A549 (cell line): ENCODE measurements around the gene FCSK. TPM values are rescaled to one million over a fixed set of nuclear protein-coding genes. Genes with fewer than 3 reads are reported as not detected.

ENCODE experiments used
- ATAC-seq, 2 experiments: fragments of 200-7000 bp in 1 of 2; fragments of >200 bp in 1 of 2; cut with Nextera tagmentation in 1 of 2; cut with Tn5 transposase in 1 of 2; 3 replicates each; pipeline versions ENCODE4 v1.8.0 to v1.9.1; 2018 to 2020; ENCODE audit warnings: mild to moderate bottlenecking in 1 of 2, moderate library complexity in 1 of 2
- CTCF ChIA-PET: fragments of 300-600 bp; sonication (Branson Sonifier 250); formaldehyde crosslinking; extraction: SDS; loops from one replicate; lab custom pipeline; 2021; ENCODE audit warnings: antibody characterized with exemption, inconsistent platforms; lab: Yijun Ruan, JAX
- POLR2A ChIA-PET: fragments of 350-600 bp; formaldehyde crosslinking; extraction: SDS; loops from one replicate; lab custom pipeline; 2021; ENCODE audit warnings: antibody characterized with exemption, inconsistent platforms; lab: Yijun Ruan, JAX
- DNase-seq, 2 experiments: peaks; one replicate each; pipeline versions ENCODE4 v3.0.0 to v3.0.0-alpha.2; 2011 to 2016; ENCODE audit warnings: low read depth in 1 of 2, low spot score in 1 of 2
- FAIRE-seq: peaks from 2 replicates; lab custom pipeline; 2011; peaks lifted over from hg19 to GRCh38; lab: Jason Lieb, UNC
- H3K27ac ChIP-seq, 2 experiments: fragments of >200 bp; sonication (Bioruptor Twin); formaldehyde crosslinking; 3 replicates each; pipeline ENCODE4 v1.5.1; 2016 to 2017
- H3K4me1 ChIP-seq: fragments of >200 bp; sonication (Bioruptor Twin); formaldehyde crosslinking; 3 replicates; pipeline ENCODE4 v1.6.1; 2016
- H3K4me2 ChIP-seq: fragments of >200 bp; sonication (Bioruptor Twin); formaldehyde crosslinking; 3 replicates; pipeline ENCODE4 v1.6.1; 2016
- H3K4me3 ChIP-seq: fragments of >200 bp; sonication (Bioruptor Twin); formaldehyde crosslinking; 3 replicates; pipeline ENCODE4 v1.5.1; 2016
- H3K9me3 ChIP-seq: fragments of >200 bp; sonication (Bioruptor Twin); formaldehyde crosslinking; 3 replicates; pipeline ENCODE4 v1.6.1; 2016
- CBX2 ChIP-seq: fragments of 200-600 bp; sonication (generic); IDR thresholded peaks from 2 replicates; pipeline ENCODE4 v1.6.1; 2016; ENCODE audit warnings: low read depth, mild to moderate bottlenecking, borderline replicate concordance
- CBX8 ChIP-seq: fragments of 200-600 bp; sonication (generic); IDR thresholded peaks from 2 replicates; pipeline ENCODE4 v1.6.1; 2016
- EHMT2 ChIP-seq: fragments of 200-600 bp; sonication (generic); IDR thresholded peaks from 2 replicates; pipeline ENCODE4 v1.6.1; 2016; ENCODE audit warnings: antibody characterized with exemption, low read depth, mild to moderate bottlenecking, moderate library complexity
- ESRRA ChIP-seq: fragments of 150-350 bp; IDR thresholded peaks from 2 replicates; pipeline ENCODE4 v1.6.1; 2014; ENCODE audit warnings: mild to moderate bottlenecking, low read length, borderline replicate concordance
- FOSL2 ChIP-seq, 2 experiments: fragments of 450-650 bp in 1 of 2; fragments of >200 bp in 1 of 2; sonication (Bioruptor Twin) in 1 of 2; formaldehyde crosslinking; IDR thresholded peaks; 2 replicates each; pipeline versions ENCODE4 v1.5.0 to v1.6.1; 2016 to 2020; ENCODE audit warnings: mild to moderate bottlenecking in 1 of 2, moderate library complexity in 1 of 2
- FOXS1 ChIP-seq: fragments of 250-450 bp; sonication (Bioruptor Pico); IDR thresholded peaks from 2 replicates; pipeline ENCODE4 v1.5.0; 2020; ENCODE audit warnings: mild to moderate bottlenecking, moderate library complexity
- HDAC2 ChIP-seq: fragments of 200-600 bp; sonication (generic); IDR thresholded peaks from 2 replicates; pipeline ENCODE4 v1.6.1; 2016
- HEYL ChIP-seq: fragments of 250-450 bp; sonication (Bioruptor Pico); IDR thresholded peaks from 2 replicates; pipeline ENCODE4 v1.8.0; 2021; ENCODE audit warnings: mild to moderate bottlenecking, moderate library complexity
- HMGXB4 ChIP-seq: fragments of 250-450 bp; sonication (Bioruptor Pico); IDR thresholded peaks from 2 replicates; pipeline ENCODE4 v1.5.0; 2021; ENCODE audit warnings: mild to moderate bottlenecking, moderate library complexity, borderline replicate concordance
- HOXB13 ChIP-seq: fragments of 250-450 bp; sonication (Bioruptor Pico); IDR thresholded peaks from 2 replicates; pipeline ENCODE4 v1.5.0; 2020; ENCODE audit warnings: low read depth, mild to moderate bottlenecking, moderate library complexity
- HOXB5 ChIP-seq: fragments of 250-450 bp; sonication (Bioruptor Pico); IDR thresholded peaks from 2 replicates; pipeline ENCODE4 v1.5.0; 2020; ENCODE audit warnings: mild to moderate bottlenecking, moderate library complexity
- JUN ChIP-seq, 2 experiments: fragments of >200 bp; sonication (Bioruptor Twin); formaldehyde crosslinking; IDR thresholded peaks; 2 replicates in 1 of 2; 3 replicates in 1 of 2; pipeline ENCODE4 v1.6.1; 2016 to 2017
- JUNB ChIP-seq: fragments of >200 bp; sonication (Bioruptor Twin); formaldehyde crosslinking; IDR thresholded peaks from 2 replicates; pipeline ENCODE4 v1.6.1; 2016
- MYC ChIP-seq: IDR thresholded peaks from 2 replicates; pipeline ENCODE4 v1.6.1; 2012; ENCODE audit warnings: mild to moderate bottlenecking, inconsistent platforms, low read length, improper control_type of control experiment, borderline replicate concordance
- PBX3 ChIP-seq: IDR thresholded peaks from 2 replicates; pipeline ENCODE4 v1.6.1; 2012
- RAD21 ChIP-seq, 2 experiments: fragments of >200 bp in 1 of 2; sonication (Bioruptor Twin) in 1 of 2; formaldehyde crosslinking in 1 of 2; IDR thresholded peaks in 1 of 2; conservative IDR thresholded peaks in 1 of 2; 2 replicates in 1 of 2; 3 replicates in 1 of 2; pipeline ENCODE4 v1.6.1; 2012 to 2018; ENCODE audit warnings: inconsistent platforms in 1 of 2
- RARB ChIP-seq: fragments of 250-450 bp; sonication (Bioruptor Pico); IDR thresholded peaks from 2 replicates; pipeline ENCODE4 v1.8.0; 2021; ENCODE audit warnings: mild to moderate bottlenecking, moderate library complexity
- RFX5 ChIP-seq: fragments of 450-650 bp; IDR thresholded peaks from 2 replicates; pipeline ENCODE4 v1.7.1; 2014; ENCODE audit warnings: antibody characterized with exemption, mild to moderate bottlenecking, moderate library complexity
- SMC3 ChIP-seq: fragments of >200 bp; sonication (Bioruptor Twin); formaldehyde crosslinking; IDR thresholded peaks from 3 replicates; pipeline ENCODE4 v1.6.1; 2018; ENCODE audit warnings: inconsistent platforms
- SREBF2 ChIP-seq: fragments of 450-650 bp; IDR thresholded peaks from 2 replicates; pipeline ENCODE4 v1.6.1; 2014; ENCODE audit warnings: mild to moderate bottlenecking, moderate library complexity
- TP53 ChIP-seq: fragments of 250-450 bp; sonication (Bioruptor Pico); IDR thresholded peaks from 2 replicates; pipeline ENCODE4 v1.5.0; 2021; ENCODE audit warnings: mild to moderate bottlenecking, moderate library complexity
- USF2 ChIP-seq: fragments of 450-650 bp; IDR thresholded peaks from 2 replicates; pipeline ENCODE4 v1.6.1; 2014; ENCODE audit warnings: antibody characterized with exemption
- ZC3H11A ChIP-seq: fragments of 450-650 bp; IDR thresholded peaks from 2 replicates; pipeline ENCODE4 v1.6.1; 2014; ENCODE audit warnings: antibody characterized with exemption, mild to moderate bottlenecking
- ZNF302 ChIP-seq: fragments of 250-450 bp; sonication (Bioruptor Pico); IDR thresholded peaks from 2 replicates; pipeline ENCODE4 v1.9.0; 2021; ENCODE audit warnings: inconsistent platforms, mild to moderate bottlenecking, moderate library complexity
- ZSCAN20 ChIP-seq: fragments of 250-450 bp; sonication (Bioruptor Pico); IDR thresholded peaks from 2 replicates; pipeline ENCODE4 v1.8.0; 2022; ENCODE audit warnings: mild to moderate bottlenecking, moderate library complexity
- WGBS: methylation state at CpG from one replicate; pipeline ENCODE4 v1.1.6; 2017; ENCODE audit errors: missing lambda C conversion rate; 5-methylcytosine and 5-hydroxymethylcytosine counted together
- polyA plus RNA-seq, 4 experiments: library from polyadenylated mRNA; depleted of rRNA in 3 of 4; stranded (reverse); fragments of >200 nt; fragmentation: RNase III in 1 of 4; extraction: RNeasy Plus Mini Kit Qiagen cat#74134 plus additional on column Dnase treatment in 1 of 4; gene quantifications; 2 replicates in 3 of 4; 3 replicates in 1 of 4; pipeline ENCODE4 v1.2.3, GENCODE V29; 2011 to 2017
- TF ChIP-seq, protein P1 (sequence below): IDR thresholded peaks from 2 replicates; pipeline ENCODE4 v1.6.1; 2012; ENCODE audit warnings: low read depth, borderline replicate concordance
- TF ChIP-seq, protein P2 (sequence below): fragments of 200-600 bp; sonication (generic); IDR thresholded peaks from 2 replicates; pipeline ENCODE4 v1.6.1; 2016; ENCODE audit warnings: antibody characterized with exemption, mild to moderate bottlenecking, moderate library complexity
- TF ChIP-seq, protein P3 (sequence below): fragments of 150-350 bp; IDR thresholded peaks from 2 replicates; pipeline ENCODE4 v1.6.1; 2014; ENCODE audit warnings: low read depth, mild to moderate bottlenecking, low read length

The FCSK gene
- polyA plus RNA-seq, 2 of the 4 experiments (the other 2 are of a cell fraction): 5.7 to 6.8 TPM

DNA sequence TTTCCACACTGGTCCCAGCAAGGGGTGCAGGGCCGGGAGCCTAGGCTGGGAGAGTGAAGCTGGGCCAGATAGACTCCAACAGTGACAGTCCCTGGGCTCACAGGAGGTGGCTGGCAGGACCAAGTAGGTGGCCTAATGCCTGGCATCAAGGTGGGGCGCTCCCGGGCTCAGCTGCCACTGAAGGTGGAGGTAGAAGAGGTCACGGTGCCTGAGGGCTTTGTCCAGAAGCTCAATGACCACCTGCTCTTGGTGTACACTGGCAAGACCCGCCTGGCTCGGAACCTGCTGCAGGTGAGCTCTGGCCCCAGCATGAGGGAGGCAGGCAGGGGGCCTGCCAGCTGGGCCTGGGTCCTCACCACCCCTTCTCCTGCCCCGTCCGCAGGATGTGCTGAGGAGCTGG lies 23.8 kb downstream of the FCSK start:
- WGBS: 79% methylated on average over 6 of the region's 8 CpGs
- no peak for ATAC-seq
- POLR2A ChIA-PET: interaction anchor here (0.6 kb wide), 1 partner anchor 97 kb away, joined by 3 read pairs; no protein-coding TSS in a partner anchor
- no peak overlapping the region for H3K4me2 ChIP-seq
- H3K4me1 ChIP-seq: peaks cover 17% of the 10 kb centered on the region
- CTCF ChIA-PET: interaction anchor here (0.9 to 1.2 kb wide), 3 partner anchors 10 to 124 kb away, joined by 3 to 6 read pairs (median 3); no protein-coding TSS in a partner anchor
- no peak overlapping the region for H3K27ac ChIP-seq
- no peaks in the 10 kb centered on the region for H3K9me3 ChIP-seq
- no peak overlapping the region for H3K4me3 ChIP-seq
- TF ChIP-seq HEYL (CRISPR knock-in tag): no peak
- TF ChIP-seq ZC3H11A: no peak
- TF ChIP-seq SREBF2: no peak
- TF ChIP-seq HOXB13 (CRISPR knock-in tag): no peak
- no peak for TF ChIP-seq FOXS1 (CRISPR knock-in tag)
- no peak for TF ChIP-seq RARB
- TF ChIP-seq CBX8: no peak
- TF ChIP-seq FOSL2 (IDR thresholded peaks at IDR 0.05): no peak
- TF ChIP-seq FOSL2 (CRISPR knock-in tag; IDR thresholded peaks at IDR 0.05): no peak
- TF ChIP-seq JUNB: no peak
- TF ChIP-seq ZNF302 (CRISPR knock-in tag): no peak
- TF ChIP-seq HDAC2: no peak
- no peak for TF ChIP-seq PBX3
- TF ChIP-seq ZSCAN20 (CRISPR knock-in tag): no peak
- no peak for TF ChIP-seq CBX2
- TF ChIP-seq, protein P1, sequence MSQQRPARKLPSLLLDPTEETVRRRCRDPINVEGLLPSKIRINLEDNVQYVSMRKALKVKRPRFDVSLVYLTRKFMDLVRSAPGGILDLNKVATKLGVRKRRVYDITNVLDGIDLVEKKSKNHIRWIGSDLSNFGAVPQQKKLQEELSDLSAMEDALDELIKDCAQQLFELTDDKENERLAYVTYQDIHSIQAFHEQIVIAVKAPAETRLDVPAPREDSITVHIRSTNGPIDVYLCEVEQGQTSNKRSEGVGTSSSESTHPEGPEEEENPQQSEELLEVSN: no peak
- TF ChIP-seq HMGXB4 (CRISPR knock-in tag): no peak
- no peak for DNase-seq
- FAIRE-seq: no peak

- ChIA-PET CTCF (interaction anchor here (1.2 to 2.2 kb wide), 2 partner anchors 9 to 98 kb away, joined by 3 to 5 read pairs; no protein-coding TSS in a partner anchor), POLR2A (no interaction called here)
- no peak for FAIRE-seq
- DNase-seq: no peak
- WGBS: 82% methylated on average over 7 of the region's 10 CpGs
- H3K9me3 ChIP-seq: no peaks in the 10 kb centered on the region
- H3K27ac ChIP-seq: no peak overlapping the region
- no peak overlapping the region for H3K4me3 ChIP-seq
- no peak for ATAC-seq
- no peak overlapping the region for H3K4me2 ChIP-seq
- H3K4me1 ChIP-seq: peaks cover 17% of the 10 kb centered on the region
- TF ChIP-seq MYC: no peak
- no peak for TF ChIP-seq RFX5
- TF ChIP-seq USF2: no peak
- no peak for TF ChIP-seq HOXB13 (CRISPR knock-in tag)
- TF ChIP-seq SMC3: no peak
- TF ChIP-seq FOXS1 (CRISPR knock-in tag): no peak
- TF ChIP-seq ESRRA: no peak
- no peak for TF ChIP-seq JUNB
- TF ChIP-seq, protein P2, sequence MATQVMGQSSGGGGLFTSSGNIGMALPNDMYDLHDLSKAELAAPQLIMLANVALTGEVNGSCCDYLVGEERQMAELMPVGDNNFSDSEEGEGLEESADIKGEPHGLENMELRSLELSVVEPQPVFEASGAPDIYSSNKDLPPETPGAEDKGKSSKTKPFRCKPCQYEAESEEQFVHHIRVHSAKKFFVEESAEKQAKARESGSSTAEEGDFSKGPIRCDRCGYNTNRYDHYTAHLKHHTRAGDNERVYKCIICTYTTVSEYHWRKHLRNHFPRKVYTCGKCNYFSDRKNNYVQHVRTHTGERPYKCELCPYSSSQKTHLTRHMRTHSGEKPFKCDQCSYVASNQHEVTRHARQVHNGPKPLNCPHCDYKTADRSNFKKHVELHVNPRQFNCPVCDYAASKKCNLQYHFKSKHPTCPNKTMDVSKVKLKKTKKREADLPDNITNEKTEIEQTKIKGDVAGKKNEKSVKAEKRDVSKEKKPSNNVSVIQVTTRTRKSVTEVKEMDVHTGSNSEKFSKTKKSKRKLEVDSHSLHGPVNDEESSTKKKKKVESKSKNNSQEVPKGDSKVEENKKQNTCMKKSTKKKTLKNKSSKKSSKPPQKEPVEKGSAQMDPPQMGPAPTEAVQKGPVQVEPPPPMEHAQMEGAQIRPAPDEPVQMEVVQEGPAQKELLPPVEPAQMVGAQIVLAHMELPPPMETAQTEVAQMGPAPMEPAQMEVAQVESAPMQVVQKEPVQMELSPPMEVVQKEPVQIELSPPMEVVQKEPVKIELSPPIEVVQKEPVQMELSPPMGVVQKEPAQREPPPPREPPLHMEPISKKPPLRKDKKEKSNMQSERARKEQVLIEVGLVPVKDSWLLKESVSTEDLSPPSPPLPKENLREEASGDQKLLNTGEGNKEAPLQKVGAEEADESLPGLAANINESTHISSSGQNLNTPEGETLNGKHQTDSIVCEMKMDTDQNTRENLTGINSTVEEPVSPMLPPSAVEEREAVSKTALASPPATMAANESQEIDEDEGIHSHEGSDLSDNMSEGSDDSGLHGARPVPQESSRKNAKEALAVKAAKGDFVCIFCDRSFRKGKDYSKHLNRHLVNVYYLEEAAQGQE: no peak
- TF ChIP-seq JUN (IDR thresholded peaks at IDR 0.05): no peak
- no peak for TF ChIP-seq HOXB5 (CRISPR knock-in tag)
- no peak for TF ChIP-seq TP53 (CRISPR knock-in tag)
- no peak for TF ChIP-seq RAD21 (conservative IDR thresholded peaks at IDR 0.05 in 1 of 2, IDR thresholded peaks at IDR 0.05 in 1 of 2)
- TF ChIP-seq, protein P3, sequence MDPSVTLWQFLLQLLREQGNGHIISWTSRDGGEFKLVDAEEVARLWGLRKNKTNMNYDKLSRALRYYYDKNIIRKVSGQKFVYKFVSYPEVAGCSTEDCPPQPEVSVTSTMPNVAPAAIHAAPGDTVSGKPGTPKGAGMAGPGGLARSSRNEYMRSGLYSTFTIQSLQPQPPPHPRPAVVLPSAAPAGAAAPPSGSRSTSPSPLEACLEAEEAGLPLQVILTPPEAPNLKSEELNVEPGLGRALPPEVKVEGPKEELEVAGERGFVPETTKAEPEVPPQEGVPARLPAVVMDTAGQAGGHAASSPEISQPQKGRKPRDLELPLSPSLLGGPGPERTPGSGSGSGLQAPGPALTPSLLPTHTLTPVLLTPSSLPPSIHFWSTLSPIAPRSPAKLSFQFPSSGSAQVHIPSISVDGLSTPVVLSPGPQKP: no peak
- TF ChIP-seq EHMT2: no peak
These were observed 24.5 kb downstream of the FCSK start for GRCh38 chr16:70478912-70479341.
